SK-N-SH (cell line): ENCODE measurements around the gene TMEM95. TPM values are rescaled to one million over a fixed set of nuclear protein-coding genes. Genes with fewer than 3 reads are reported as not detected.

Experiments
- CTCF ChIA-PET: fragments of 300-600, 350-600 bp; formaldehyde crosslinking; extraction: SDS; loops from one replicate; lab custom pipeline; 2021; lab: Yijun Ruan, JAX
- POLR2A ChIA-PET: fragments of 350-600 bp; sonication (Branson Sonifier 250); formaldehyde crosslinking; extraction: SDS; loops from one replicate; lab custom pipeline; 2020; ENCODE audit warnings: antibody characterized with exemption, inconsistent platforms; lab: Yijun Ruan, JAX
- DNase-seq: peaks from one replicate; pipeline ENCODE4 v3.0.0; 2012
- H2AFZ ChIP-seq: fragments of 200-600 bp; sonication (generic); 2 replicates; pipeline ENCODE4 v1.8.1; 2016; ENCODE audit warnings: antibody characterized with exemption, mild to moderate bottlenecking, low read depth
- H3F3A ChIP-seq: fragments of 200-600 bp; sonication (generic); replicated peaks from 2 replicates; pipeline ENCODE3; 2016; ENCODE audit warnings: antibody characterized with exemption, mild to moderate bottlenecking; ENCODE audit not compliant: insufficient read depth
- H3K27ac ChIP-seq, 2 experiments: fragments of 200-500 bp in 1 of 2; fragments of 200-600 bp in 1 of 2; sonication (Bioruptor generic) in 1 of 2; sonication (generic), shearing (Covaris generic) in 1 of 2; 2 replicates each; pipeline versions ENCODE4 v1.5.1 to v1.6.1; 2014 to 2016; ENCODE audit warnings: low read depth in 2 of 2, inconsistent platforms in 1 of 2, low read length in 1 of 2, mild to moderate bottlenecking in 1 of 2, mixed read lengths in 1 of 2
- H3K27me3 ChIP-seq: fragments of 200-600 bp; sonication (generic), shearing (Covaris generic); 2 replicates; pipeline ENCODE4 v1.6.1; 2016; ENCODE audit warnings: mixed run types; ENCODE audit not compliant: insufficient read depth
- H3K36me3 ChIP-seq, 2 experiments: fragments of 200-500 bp in 1 of 2; fragments of 200-600 bp in 1 of 2; sonication (Bioruptor generic) in 1 of 2; sonication (generic) in 1 of 2; replicated peaks in 1 of 2; 2 replicates each; pipeline versions ENCODE3 to v1.5.1; 2014 to 2016; ENCODE audit warnings: low read length in 1 of 2, mild to moderate bottlenecking in 1 of 2; ENCODE audit not compliant: insufficient read depth in 2 of 2, control insufficient read depth in 1 of 2
- H3K4me1 ChIP-seq, 2 experiments: fragments of 200-500 bp in 1 of 2; fragments of 200-600 bp in 1 of 2; sonication (Bioruptor generic) in 1 of 2; sonication (generic), shearing (Covaris generic) in 1 of 2; 2 replicates each; pipeline versions ENCODE4 v1.5.1 to v1.6.1; 2014 to 2016; ENCODE audit warnings: low read depth in 1 of 2, low read length in 1 of 2, mixed run types in 1 of 2; ENCODE audit not compliant: insufficient read depth in 2 of 2, control insufficient read depth in 1 of 2
- H3K4me2 ChIP-seq: fragments of 200-600 bp; sonication (generic), shearing (Covaris generic); 2 replicates; pipeline ENCODE4 v1.6.1; 2017; ENCODE audit warnings: mixed run types
- H3K4me3 ChIP-seq, 2 experiments: fragments of 200-500 bp in 1 of 2; fragments of 200-600 bp in 1 of 2; sonication (Bioruptor generic) in 1 of 2; sonication (generic), shearing (Covaris generic) in 1 of 2; 2 replicates each; pipeline versions ENCODE4 v1.5.1 to v1.8.1; 2014 to 2016; ENCODE audit warnings: low read depth in 2 of 2, inconsistent platforms in 1 of 2, low read length in 1 of 2, mild to moderate bottlenecking in 1 of 2, mixed read lengths in 1 of 2, moderate library complexity in 1 of 2
- H3K79me2 ChIP-seq: fragments of 200-600 bp; sonication (generic); 2 replicates; pipeline ENCODE4 v1.8.1; 2017; ENCODE audit warnings: mild to moderate bottlenecking; ENCODE audit not compliant: insufficient read depth
- H3K9ac ChIP-seq: fragments of 200-600 bp; sonication (generic); 2 replicates; pipeline ENCODE4 v1.6.1; 2017; ENCODE audit warnings: mixed run types
- H3K9me2 ChIP-seq: fragments of 200-600 bp; sonication (generic); 2 replicates; pipeline ENCODE4 v1.6.1; 2017; ENCODE audit warnings: mixed run types
- H3K9me3 ChIP-seq: fragments of 200-600 bp; sonication (generic); 2 replicates; pipeline ENCODE4 v1.6.1; 2017; ENCODE audit warnings: mixed run types, mild to moderate bottlenecking, moderate library complexity
- H4K20me1 ChIP-seq: fragments of 200-600 bp; sonication (generic); 2 replicates; pipeline ENCODE4 v1.6.1; 2017; ENCODE audit warnings: mild to moderate bottlenecking, mixed run types; ENCODE audit not compliant: insufficient read depth
- CHD2 ChIP-seq: fragments of 150-350 bp; IDR thresholded peaks from 2 replicates; pipeline ENCODE4 v1.6.1; 2018; ENCODE audit warnings: low read length; ENCODE audit not compliant: partially characterized antibody
- ELF1 ChIP-seq: IDR thresholded peaks from 2 replicates; pipeline ENCODE4 v1.4.0; 2012
- EP300 ChIP-seq, 2 experiments: IDR thresholded peaks; 2 replicates each; pipeline versions ENCODE4 v1.4.0 to v1.6.1; 2012; ENCODE audit warnings: borderline replicate concordance in 1 of 2, low read depth in 1 of 2, low read length in 1 of 2
- EZH2phosphoT487 ChIP-seq: fragments of 200-600 bp; sonication (generic); IDR thresholded peaks from 2 replicates; pipeline ENCODE4 v1.6.1; 2017; ENCODE audit warnings: low read depth, mixed run types, mild to moderate bottlenecking, antibody characterized with exemption, moderate library complexity, borderline replicate concordance
- FOXM1 ChIP-seq: IDR thresholded peaks from 2 replicates; pipeline ENCODE4 v1.4.0; 2012; ENCODE audit warnings: low read depth, mild to moderate bottlenecking
- GATA2 ChIP-seq: sonication (generic); formaldehyde crosslinking; IDR thresholded peaks from 2 replicates; pipeline ENCODE4 v1.5.0; 2020; ENCODE audit warnings: mild to moderate bottlenecking, missing genetic modification reagents
- RCOR1 ChIP-seq: fragments of 150-350 bp; IDR thresholded peaks from 2 replicates; pipeline ENCODE4 v1.6.1; 2017; ENCODE audit warnings: antibody characterized with exemption, low read length
- TAF1 ChIP-seq: IDR thresholded peaks from 2 replicates; pipeline ENCODE4 v1.6.1; 2012; ENCODE audit warnings: low read depth, mild to moderate bottlenecking, low read length, moderate library complexity, borderline replicate concordance
- WGBS: methylation state at CpG from one replicate; pipeline ENCODE4 v1.1.6; 2017; ENCODE audit warnings: low lambda C conversion rate; 5-methylcytosine and 5-hydroxymethylcytosine counted together
- polyA plus RNA-seq, 3 experiments: library from polyadenylated mRNA; depleted of rRNA; stranded (reverse); fragments of >200 nt; gene quantifications; 2 replicates each; pipeline ENCODE4 v1.2.3, GENCODE V29; 2012
- TF ChIP-seq, protein P1 (sequence below): fragments of 150-350 bp; IDR thresholded peaks from 2 replicates; pipeline ENCODE4 v1.6.1; 2017; ENCODE audit warnings: antibody characterized with exemption, low read length, low read depth, borderline replicate concordance
- TF ChIP-seq, protein P2 (sequence below): IDR thresholded peaks from 2 replicates; pipeline ENCODE4 v1.6.1; 2012; ENCODE audit warnings: mild to moderate bottlenecking, low read depth, low read length, moderate library complexity
- TF ChIP-seq, protein P3 (sequence below): IDR thresholded peaks from 2 replicates; pipeline ENCODE4 v1.4.0; 2012; ENCODE audit warnings: low read depth

TMEM95 gene
- polyA plus RNA-seq, 1 of the 3 experiments (the other 2 are of a cell fraction) = not detected

DNA sequence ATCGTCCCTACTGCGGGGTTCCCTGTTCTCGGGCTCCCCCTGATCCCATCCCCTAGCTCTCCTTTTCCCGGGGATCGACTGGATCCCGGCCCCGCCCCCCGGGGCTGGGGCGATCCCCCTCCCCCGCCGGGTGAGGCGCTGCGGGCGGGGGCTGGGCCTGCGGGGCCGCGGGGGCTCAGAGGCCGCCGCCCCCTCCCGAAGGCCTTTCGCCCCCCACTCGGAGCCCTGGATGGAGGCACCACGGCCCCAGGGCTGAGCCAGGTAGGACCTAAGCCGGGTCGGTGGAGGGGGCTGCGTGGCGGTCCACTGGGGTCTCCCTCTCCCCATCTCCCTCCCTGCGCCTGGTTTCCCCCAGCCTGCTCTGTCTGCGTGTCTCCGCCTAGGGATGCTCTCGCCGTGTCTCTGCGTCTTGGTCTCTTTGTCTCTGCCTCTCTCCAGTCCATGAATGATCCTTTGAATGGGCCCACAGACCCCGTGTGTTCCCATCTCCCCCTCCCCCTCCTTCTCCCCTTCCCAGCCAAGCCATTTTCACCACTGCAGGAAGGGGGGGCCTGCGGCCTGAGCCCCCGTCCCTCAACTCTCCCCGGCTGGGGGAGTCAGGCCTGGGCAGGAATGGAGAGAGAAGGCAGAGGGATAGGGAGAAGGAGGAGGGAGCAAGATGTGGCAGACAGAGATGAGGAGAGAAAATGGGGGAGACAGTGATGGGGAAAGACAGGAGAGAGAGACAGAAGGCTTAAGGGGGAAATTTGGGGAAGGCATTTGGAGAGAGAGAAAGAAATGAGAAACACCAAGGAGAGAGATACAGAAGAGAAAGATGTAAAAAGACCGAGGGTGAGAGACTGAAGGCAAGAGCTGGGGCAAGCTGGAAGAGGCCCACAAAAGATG is 50.6 kb downstream of the TMEM95 start:
- peak; percentile 78 for DNase-seq
- Histone ChIP-seq H3K27ac (peak overlapping the region; percentile 76 to 88), H3K79me2 (peaks cover 49% of the 10 kb centered on the region), H3K4me1 (peaks cover 5 to 21% of the 10 kb centered on the region in 2 experiments; a peak in 2 of 4 replicates), H3F3A (peaks cover 14% of the 10 kb centered on the region), H2AFZ (peak overlapping the region; percentile 31; the same call in 1 of the 2 replicates), H4K20me1 (peaks cover 11% of the 10 kb centered on the region; the same call in 1 of the 2 replicates), H3K9me3 (no peaks in the 10 kb centered on the region), H3K4me2 (peak overlapping the region; percentile 100), H3K4me3 (peak overlapping the region; percentile 78 to 91), H3K9ac (peak overlapping the region; percentile 94), H3K9me2 (no peaks in the 10 kb centered on the region), H3K36me3 (peaks cover 16 to 18% of the 10 kb centered on the region in 2 experiments), H3K27me3 (no peaks in the 10 kb centered on the region)
- 7% methylated on average over 15 of the region's 38 CpGs for WGBS
- ChIA-PET POLR2A (interaction anchor here (1.0 kb wide), 1 partner anchor 282 kb away, joined by 3 read pairs; the partner anchor contains the start of gene TP53), CTCF (interaction anchor here (0.6 to 4.9 kb wide), 9 partner anchors 9 to 262 kb away, joined by 3 to 28 read pairs (median 4); partner anchors contain the start of gene TMEM95)
- TF ChIP-seq, protein P1, sequence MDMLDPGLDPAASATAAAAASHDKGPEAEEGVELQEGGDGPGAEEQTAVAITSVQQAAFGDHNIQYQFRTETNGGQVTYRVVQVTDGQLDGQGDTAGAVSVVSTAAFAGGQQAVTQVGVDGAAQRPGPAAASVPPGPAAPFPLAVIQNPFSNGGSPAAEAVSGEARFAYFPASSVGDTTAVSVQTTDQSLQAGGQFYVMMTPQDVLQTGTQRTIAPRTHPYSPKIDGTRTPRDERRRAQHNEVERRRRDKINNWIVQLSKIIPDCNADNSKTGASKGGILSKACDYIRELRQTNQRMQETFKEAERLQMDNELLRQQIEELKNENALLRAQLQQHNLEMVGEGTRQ = no peak
- no peak for TF ChIP-seq RCOR1
- no peak for TF ChIP-seq FOXM1
- no peak for TF ChIP-seq ELF1
- TF ChIP-seq, all 33 proteins: peak for 0

DNA sequence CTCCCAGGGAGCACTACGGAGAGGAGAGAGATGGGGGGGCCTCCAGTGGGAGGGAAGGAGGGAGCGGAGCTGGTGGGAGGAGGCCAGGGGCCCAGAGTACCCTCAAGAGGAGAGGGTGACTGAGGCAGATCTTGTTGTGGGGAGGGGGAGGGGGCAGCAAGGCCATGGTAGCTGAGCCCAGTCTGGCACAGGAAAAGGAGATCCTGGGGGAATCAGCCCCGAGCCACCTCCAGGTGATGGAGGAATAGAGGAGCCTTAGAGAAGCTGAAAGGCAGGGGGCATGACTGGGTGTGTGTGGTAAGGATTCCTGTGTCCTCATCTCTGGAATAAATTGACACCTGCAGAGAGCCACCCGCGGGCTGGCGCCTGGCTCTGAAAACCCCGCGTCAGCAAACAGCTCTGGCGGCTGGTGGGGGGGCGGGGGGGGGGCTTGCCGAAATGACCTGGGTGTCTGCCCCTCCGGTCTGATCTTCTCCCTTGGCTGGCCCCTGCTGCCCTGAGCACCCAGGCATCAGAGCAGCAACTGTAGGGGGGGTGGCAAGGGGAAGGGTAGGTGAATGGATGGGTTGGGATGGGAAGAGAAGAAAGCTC is 51.4 kb downstream of the TMEM95 start:
- Histone ChIP-seq H3K79me2 (peaks cover 45% of the 10 kb centered on the region), H3K9me3 (no peaks in the 10 kb centered on the region), H3K4me3 (peak overlapping the region; percentile 78 to 91), H3K4me2 (peak overlapping the region; percentile 100), H3K27ac (peak overlapping the region in 1 of 2 experiments; percentile 88; a peak in 2 of 4 replicates), H3K9me2 (no peaks in the 10 kb centered on the region), H2AFZ (no peak overlapping the region), H3K27me3 (no peaks in the 10 kb centered on the region), H4K20me1 (peaks cover 11% of the 10 kb centered on the region; the same call in 1 of the 2 replicates), H3K4me1 (peaks cover 5 to 21% of the 10 kb centered on the region in 2 experiments; a peak in 2 of 4 replicates), H3F3A (peaks cover 14% of the 10 kb centered on the region), H3K36me3 (peaks cover 14 to 20% of the 10 kb centered on the region in 2 experiments), H3K9ac (peak overlapping the region; percentile 94)
- TF ChIP-seq, protein P2, sequence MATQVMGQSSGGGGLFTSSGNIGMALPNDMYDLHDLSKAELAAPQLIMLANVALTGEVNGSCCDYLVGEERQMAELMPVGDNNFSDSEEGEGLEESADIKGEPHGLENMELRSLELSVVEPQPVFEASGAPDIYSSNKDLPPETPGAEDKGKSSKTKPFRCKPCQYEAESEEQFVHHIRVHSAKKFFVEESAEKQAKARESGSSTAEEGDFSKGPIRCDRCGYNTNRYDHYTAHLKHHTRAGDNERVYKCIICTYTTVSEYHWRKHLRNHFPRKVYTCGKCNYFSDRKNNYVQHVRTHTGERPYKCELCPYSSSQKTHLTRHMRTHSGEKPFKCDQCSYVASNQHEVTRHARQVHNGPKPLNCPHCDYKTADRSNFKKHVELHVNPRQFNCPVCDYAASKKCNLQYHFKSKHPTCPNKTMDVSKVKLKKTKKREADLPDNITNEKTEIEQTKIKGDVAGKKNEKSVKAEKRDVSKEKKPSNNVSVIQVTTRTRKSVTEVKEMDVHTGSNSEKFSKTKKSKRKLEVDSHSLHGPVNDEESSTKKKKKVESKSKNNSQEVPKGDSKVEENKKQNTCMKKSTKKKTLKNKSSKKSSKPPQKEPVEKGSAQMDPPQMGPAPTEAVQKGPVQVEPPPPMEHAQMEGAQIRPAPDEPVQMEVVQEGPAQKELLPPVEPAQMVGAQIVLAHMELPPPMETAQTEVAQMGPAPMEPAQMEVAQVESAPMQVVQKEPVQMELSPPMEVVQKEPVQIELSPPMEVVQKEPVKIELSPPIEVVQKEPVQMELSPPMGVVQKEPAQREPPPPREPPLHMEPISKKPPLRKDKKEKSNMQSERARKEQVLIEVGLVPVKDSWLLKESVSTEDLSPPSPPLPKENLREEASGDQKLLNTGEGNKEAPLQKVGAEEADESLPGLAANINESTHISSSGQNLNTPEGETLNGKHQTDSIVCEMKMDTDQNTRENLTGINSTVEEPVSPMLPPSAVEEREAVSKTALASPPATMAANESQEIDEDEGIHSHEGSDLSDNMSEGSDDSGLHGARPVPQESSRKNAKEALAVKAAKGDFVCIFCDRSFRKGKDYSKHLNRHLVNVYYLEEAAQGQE = no peak
- TF ChIP-seq TAF1 (no peak), EP300 (IDR thresholded peaks at IDR 0.05; ENCODE audit: borderline replicate concordance in 1 of 2, low read depth in 1 of 2, low read length in 1 of 2) (no peak), CHD2 (no peak), EZH2phosphoT487 (no peak), GATA2 (no peak)
- TF ChIP-seq, protein P3, sequence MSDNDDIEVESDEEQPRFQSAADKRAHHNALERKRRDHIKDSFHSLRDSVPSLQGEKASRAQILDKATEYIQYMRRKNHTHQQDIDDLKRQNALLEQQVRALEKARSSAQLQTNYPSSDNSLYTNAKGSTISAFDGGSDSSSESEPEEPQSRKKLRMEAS = no peak
- ChIA-PET CTCF (interaction anchor here (0.7 to 4.9 kb wide), 8 partner anchors 10 to 155 kb away, joined by 3 to 28 read pairs (median 4); partner anchors contain the start of genes SENP3 and TMEM95), POLR2A (interaction anchor here (1.0 kb wide), 1 partner anchor 281 kb away, joined by 3 read pairs; the partner anchor contains the start of gene TP53)
- 35% methylated on average over 12 of the region's 12 CpGs for WGBS
- DNase-seq = no peak
